Measurements from ENCODE around the gene TRAPPC1. TPM values are rescaled to one million over a fixed set of nuclear protein-coding genes. Genes with fewer than 3 reads are reported as not detected.

Gene TRAPPC1
- total and polyA plus RNA-seq, 2 of the 4 experiments (the other 2 are of a cell fraction), result 50.4 to 303 TPM

GRCh38 chr17:7974638-7975131 lies 42.9 kb upstream of the TRAPPC1 start:
- no TSS peak for BruUV-seq (replicated peaks)
- no peak for ATAC-seq (ENCODE audit: low read depth)
- Histone ChIP-seq H3K4me1 (ENCODE audit: control insufficient read depth, insufficient read depth, low read length) (no peaks in the 10 kb centered on the region), H2BK15ac (ENCODE audit: low read depth, low read length) (no peak overlapping the region), H3K14ac (replicated peaks; ENCODE audit: low read depth, low read length) (no peak overlapping the region), H4K20me1 (ENCODE audit: insufficient read depth, low read length) (no peaks in the 10 kb centered on the region), H3K4ac (ENCODE audit: low read depth, low read length) (no peak overlapping the region), H2BK120ac (ENCODE audit: low read depth, low read length) (no peak overlapping the region), H3K4me3 (ENCODE audit: insufficient read depth, low read depth, low read length) (no peak overlapping the region), H2BK20ac (ENCODE audit: low read depth, low read length) (no peak overlapping the region), H3K79me1 (ENCODE audit: low read depth in 1 of 2, low read length in 2 of 2) (no peaks in the 10 kb centered on the region), H2AK9ac (replicated peaks; ENCODE audit: low read depth, low read length, poor library complexity) (no peak overlapping the region), H3K23ac (ENCODE audit: low read depth, low read length) (no peak overlapping the region), H3K36me3 (ENCODE audit: control insufficient read depth, insufficient read depth, low read length) (no peaks in the 10 kb centered on the region), H2BK5ac (ENCODE audit: low read depth, low read length, poor library complexity, severe bottlenecking) (no peak overlapping the region), H3K4me2 (ENCODE audit: low read depth, low read length) (no peak overlapping the region), H2AFZ (replicated peaks; ENCODE audit: low read length, poor library complexity) (no peak overlapping the region), H4K91ac (ENCODE audit: insufficient read depth, low read depth, low read length) (no peak overlapping the region), H3K56ac (ENCODE audit: extremely low read depth, insufficient read depth, low read length) (no peak overlapping the region), H4K8ac (ENCODE audit: low read depth in 2 of 2, low read length in 2 of 2) (no peak overlapping the region), H3K27ac (ENCODE audit: insufficient read depth, low read length) (no peak overlapping the region), H3K27me3 (ENCODE audit: control insufficient read depth, insufficient read depth, low read length) (peaks cover 15% of the 10 kb centered on the region), H3K18ac (ENCODE audit: low read depth, low read length) (no peak overlapping the region), H3K9me1 (ENCODE audit: insufficient read depth, low read length) (no peaks in the 10 kb centered on the region), H4K5ac (ENCODE audit: low read depth, low read length) (no peak overlapping the region), H2AK5ac (ENCODE audit: low read depth, low read length) (no peak overlapping the region), H3K9me3 (ENCODE audit: control insufficient read depth, insufficient read depth, low read length) (peaks cover 9% of the 10 kb centered on the region; the same call in 1 of the 2 replicates), H3K9ac (ENCODE audit: low read depth, low read length) (no peak overlapping the region)
- intact Hi-C loops (cut with micrococcal nuclease), result no loop called here
- DNase-seq, result no peak
- TF ChIP-seq BHLHE40 (IDR thresholded peaks at IDR 0.05; ENCODE audit: low read depth, low read length) (no peak), CHD1 (IDR thresholded peaks at IDR 0.05; ENCODE audit: low read depth, low read length) (no peak), SMC3 (IDR thresholded peaks at IDR 0.05; ENCODE audit: low read depth, low read length) (no peak), RCOR1 (IDR thresholded peaks at IDR 0.05; ENCODE audit: insufficient replicate concordance, low read length) (no peak), POLR2A (IDR thresholded peaks at IDR 0.05; ENCODE audit: low read depth, low read length) (no peak), MAZ (IDR thresholded peaks at IDR 0.05; ENCODE audit: borderline replicate concordance, low read depth, low read length) (no peak), RFX5 (IDR thresholded peaks at IDR 0.05; ENCODE audit: low read depth, low read length) (no peak), MAFK (IDR thresholded peaks at IDR 0.05; ENCODE audit: low read depth, low read length) (no peak), NFE2L2 (IDR thresholded peaks at IDR 0.05; ENCODE audit: low read depth, low read length) (no peak), RAD21 (IDR thresholded peaks at IDR 0.05; ENCODE audit: low read length) (no peak), ELK1 (IDR thresholded peaks at IDR 0.05; ENCODE audit: borderline replicate concordance, low read depth, low read length) (no peak)
- in situ Hi-C loops (cut with MboI; ENCODE audit: low sequenced_read_pairs), result loop anchor here (25.0 kb wide), 1 partner anchor 237 kb away; no protein-coding TSS in a partner anchor
- CTCF ChIA-PET, result no interaction called here
- dilution Hi-C loops (cut with HindIII; ENCODE audit: low sequenced_read_pairs, unreplicated experiment), result no loop called here
- POLR2A ChIA-PET (ENCODE audit: unreplicated experiment), result interaction anchor here (0.5 kb wide), 1 partner anchor 139 kb away, joined by 11 read pairs; no protein-coding TSS in a partner anchor

All from IMR-90 (cell line).